Activated CD8-positive, alpha-beta memory T cell treated with anti-CD3 and anti-CD28 coated beads, Interleukin-2, amount 50 U/mL, for 24 hours (primary cell): ENCODE results near the gene ZNF280B.
"Not testable (repeated sequence)": the region's sequence is repeated elsewhere in the genome, so short reads cannot be mapped to it uniquely, and the experiment has no call there.

Source experiments
- DNase-seq: peaks from one replicate; pipeline ENCODE4 v3.0.0-alpha.2; 2020; ENCODE audit errors: extremely low read depth

ZNF280B gene

DNA sequence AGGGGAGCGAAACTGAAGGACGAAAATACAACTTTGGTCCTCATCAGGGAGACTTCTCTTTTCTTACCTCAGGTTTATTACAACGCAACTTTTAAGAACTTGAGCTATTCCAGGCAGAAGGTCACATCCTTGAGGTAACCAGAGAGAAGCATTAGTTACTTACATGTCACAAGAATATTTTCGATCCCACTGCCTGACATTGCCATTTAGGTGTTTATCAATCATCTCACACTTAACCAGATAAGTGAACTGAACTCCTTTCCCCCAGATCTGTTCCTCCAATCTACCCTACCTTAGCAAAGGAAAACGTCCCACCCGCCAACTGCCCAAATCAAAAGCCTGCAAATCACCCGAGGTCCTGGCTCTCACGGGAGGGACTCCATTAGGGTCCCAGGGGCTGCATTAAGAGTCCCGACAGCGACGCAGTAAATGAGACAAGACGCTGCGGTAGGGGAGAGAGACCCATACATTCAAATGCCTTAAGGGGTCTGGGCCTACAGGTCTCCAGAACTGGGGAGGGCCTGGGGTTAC, 734 bp downstream of the ZNF280B start:
- DNase-seq, result no peak

DNA sequence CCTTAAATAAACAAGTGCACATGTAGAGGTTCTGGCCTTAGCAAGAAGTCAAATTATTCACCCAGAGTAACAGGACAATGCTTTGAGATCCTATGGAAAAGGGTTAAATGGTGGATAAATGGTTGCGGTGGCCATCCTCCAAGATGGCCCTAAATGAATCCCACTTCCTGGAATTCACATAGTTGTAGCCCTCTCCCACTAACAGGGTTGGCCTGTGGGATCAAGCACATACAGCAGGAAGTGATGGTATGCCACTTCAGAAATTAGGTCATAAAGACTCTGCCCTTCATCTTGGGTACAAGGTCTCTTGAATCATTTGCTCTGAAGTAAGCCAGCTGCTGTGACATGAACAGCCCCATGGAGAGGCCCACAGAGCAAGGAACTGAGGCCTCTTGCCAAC, 1.8 kb downstream of the ZNF280B start:
- DNase-seq, result no peak

DNA sequence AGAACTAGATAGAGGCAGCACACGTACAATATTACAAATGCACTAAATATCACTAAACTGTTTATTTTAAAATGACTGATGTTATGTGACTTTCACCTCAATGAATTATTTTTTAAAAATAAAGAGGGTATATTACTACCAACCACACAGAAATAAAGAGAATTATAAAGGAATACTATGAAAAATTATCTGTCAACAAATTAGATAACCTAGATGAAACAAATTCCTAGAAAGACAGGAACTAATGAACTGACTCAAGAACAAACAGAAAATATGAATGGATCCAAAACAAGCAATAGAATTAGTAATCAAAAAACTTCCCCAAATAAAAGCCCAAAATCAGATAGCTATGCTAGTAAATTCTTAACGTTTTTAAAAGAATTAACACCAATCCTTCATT, 10.3 kb downstream of the ZNF280B start:
- no peak for DNase-seq

DNA sequence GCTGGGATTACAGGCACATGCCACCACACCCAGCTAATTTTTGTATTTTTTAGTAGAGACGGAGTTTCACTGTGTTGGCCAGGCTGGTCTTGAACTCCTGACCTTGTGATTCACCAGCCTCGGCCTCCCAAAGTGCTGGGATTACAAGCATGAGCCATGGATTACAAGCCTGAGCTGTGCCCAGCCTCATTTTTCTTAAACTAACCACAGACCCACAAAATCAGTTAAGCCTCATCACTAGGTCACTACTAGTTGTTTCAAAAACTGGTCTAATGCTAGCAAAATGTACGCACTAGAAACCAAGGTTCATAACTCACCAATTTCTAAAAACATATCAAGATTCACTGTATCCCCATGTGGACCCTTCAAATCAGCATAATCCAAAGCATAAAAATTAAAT, 17.0 kb downstream of the ZNF280B start:
- not testable (repeated sequence) for DNase-seq

DNA sequence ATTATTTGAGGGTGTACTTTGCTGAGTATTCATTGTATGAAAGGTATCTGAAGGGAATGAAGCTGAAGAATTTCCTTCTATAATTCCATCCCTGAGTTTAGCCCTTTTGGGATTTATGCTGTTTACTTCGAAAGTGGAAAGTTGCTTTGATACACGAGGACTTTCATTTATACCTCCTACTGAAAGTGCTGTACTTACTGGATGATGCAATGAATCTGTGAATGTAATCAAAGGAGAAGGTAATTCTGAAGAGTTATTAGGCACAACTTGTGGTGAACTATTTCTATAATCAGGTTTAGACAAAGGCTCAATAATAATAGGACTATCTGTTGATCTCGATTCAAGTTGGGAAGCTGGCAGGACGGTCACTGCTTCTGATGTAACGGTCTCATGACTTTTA, 19.8 kb downstream of the ZNF280B start:
- DNase-seq, result no peak

DNA sequence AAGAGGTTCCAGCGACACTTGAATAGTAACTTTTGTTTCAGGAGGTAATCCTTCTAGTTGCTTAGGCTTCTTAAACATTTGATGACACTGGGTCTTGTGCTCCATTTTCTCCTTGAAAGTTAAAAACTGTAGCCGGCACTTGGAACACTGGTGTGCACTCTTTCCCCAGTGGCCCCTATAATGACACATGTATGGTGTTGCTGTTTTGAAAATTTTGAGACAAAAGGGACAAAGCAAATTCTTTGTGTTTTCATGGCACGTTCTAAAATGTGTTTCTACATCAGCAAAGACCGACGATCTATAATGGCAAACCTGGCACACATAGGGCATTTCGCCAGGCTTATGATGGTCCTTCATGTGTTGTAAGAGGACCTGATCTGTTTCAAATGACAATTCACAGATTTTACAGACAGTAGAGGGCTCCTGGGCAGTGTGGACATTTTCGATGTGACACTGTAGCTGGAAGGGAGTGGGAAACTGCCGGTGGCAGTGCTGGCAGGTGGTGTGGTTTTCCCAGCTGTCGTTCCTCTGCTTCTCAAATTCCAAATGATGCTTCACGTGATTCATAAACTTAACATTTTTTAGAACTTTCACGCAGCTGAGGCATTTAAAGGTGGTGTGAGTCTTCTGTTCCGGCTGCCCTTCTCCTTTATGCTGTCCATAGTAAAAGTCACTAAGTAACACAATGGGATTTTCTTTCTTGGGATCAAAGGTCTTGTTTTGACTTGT, 20.5 kb downstream of the ZNF280B start:
- DNase-seq, result no peak

DNA sequence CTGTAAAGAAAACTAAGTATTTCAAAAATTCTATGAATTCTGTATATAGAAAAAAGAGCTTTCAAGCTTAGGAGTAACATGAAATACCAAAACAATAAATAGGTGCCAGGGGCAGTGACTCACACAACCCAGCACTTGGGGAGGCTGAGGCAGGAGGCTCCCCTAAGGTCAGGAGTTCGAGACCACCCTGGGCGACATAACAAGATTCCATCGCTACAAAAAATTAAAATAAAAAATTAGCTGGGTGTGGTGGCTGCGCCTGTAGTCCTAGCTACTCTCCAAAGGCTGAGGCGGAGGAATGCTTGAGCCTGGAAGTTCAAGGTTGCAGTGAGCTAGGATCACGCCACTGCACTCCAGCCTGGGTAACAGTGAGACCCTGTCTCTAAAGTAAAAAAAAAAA, 21.5 kb downstream of the ZNF280B start:
- DNase-seq, result no peak

DNA sequence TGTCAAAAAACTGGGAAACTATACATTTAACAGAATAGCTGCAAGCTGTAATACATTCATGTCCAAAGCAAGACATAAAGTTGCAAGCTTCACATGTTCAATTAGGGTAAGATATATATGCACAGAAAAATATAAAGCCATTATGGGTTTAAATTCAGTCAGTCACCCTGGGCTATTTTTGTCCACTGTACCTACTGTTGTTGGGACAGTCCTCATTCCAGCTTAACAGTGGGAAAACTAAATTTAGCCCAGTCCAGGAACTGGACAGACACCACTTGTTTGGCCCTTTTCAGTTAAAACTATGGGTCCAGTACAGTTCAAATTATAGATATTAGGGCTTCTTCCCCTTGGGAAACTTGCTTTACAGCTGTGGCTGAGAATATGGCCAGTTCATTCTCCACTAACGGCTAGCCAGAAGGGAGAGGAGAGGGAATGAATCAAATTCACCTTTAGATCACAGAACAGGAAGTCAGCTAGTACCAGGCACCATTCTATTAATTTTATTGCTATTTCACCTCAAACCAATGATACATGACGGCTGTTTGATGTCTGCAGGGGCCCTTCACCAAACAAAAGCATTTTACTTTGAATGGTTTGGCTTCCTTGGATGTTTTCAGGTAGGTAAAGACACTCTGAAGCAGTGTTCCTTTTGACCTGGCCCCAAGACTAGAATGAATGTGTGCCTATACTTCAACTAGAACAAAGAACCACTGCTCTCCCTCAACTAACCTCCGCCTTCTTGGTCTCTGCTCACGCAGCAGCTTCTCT, 22.2 kb downstream of the ZNF280B start:
- DNase-seq, result no peak

DNA sequence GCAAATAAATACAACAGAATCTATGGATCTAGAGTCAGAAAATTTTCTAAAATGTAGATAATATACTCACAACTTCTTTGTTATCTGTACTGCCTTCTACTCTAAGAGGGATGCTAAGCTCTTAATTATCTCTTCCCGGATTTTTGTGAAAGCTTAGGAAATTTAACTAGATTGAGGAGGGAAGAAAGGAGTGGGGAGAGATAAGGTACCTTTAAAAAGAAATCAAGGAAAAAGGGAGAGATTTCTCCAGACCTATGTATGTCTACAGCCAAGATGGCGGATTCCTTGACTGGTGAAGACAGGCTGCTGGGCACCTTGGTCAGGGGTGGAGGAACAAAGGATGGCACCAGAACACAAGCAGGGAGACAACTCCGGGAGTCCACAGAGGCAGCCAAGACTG, 23.0 kb downstream of the ZNF280B start:
- DNase-seq, result no peak

DNA sequence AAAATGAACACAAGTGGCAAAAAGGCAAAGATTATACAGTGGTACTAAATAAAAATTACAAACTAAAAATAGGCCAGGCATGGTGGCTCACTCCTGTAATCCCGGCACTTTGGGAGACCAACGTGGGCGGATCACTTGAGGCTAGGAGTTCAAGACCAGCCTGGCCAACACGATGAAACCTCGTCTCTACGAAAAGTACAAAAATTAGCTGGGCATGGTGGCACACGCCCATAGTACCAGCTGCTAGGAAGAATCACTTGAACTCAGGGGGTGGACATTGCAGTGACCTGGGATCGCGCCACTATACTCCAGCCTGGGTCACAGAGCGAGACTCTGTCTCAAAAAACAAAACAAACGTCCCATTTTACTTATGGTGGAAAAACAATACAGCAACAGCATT, 24.5 kb downstream of the ZNF280B start:
- DNase-seq, result no peak

DNA sequence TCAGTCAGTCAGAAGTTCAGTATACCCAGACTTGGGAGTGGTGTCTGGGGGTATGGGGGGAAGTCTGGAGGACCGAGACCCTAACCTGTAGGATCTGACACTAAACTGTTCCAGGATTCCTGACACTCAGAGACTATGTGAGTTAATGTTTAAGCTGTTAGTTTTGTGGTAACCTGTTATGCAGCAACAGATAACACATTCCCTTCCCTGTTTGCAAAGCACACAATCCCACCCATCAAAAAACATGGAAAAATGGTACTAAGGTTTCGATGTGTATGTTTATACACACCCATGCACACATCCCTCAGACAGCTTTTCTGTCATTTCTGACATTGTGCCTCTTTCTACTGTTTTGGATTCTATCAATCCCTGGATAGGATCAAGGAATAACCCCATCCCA, 27.6 kb downstream of the ZNF280B start:
- no peak for DNase-seq

DNA sequence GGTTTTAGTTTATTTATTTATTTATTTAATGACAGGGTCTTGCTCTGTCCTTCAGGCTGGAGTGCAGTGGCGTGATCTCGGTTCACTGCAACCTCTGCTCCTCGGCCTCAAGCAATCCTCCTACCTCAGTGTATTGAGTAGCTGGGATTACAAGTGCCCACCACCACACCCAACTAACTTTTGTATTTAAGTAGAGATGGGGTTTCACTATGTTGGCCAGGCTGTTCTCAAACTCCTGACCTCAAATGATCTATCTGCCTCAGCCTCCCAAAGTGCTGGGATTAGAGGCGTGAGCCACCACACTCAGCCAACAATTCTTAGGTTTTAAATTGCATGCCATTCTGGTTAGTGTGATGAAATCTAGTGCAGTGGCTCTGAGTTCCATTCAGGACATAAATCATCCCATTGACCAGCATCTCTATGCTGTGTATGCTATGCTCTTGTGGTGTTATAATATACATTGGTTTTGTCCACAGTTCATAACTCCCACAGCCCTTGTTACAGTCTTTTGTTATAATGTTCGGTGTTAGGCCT, 28.5 kb downstream of the ZNF280B start:
- no peak for DNase-seq

DNA sequence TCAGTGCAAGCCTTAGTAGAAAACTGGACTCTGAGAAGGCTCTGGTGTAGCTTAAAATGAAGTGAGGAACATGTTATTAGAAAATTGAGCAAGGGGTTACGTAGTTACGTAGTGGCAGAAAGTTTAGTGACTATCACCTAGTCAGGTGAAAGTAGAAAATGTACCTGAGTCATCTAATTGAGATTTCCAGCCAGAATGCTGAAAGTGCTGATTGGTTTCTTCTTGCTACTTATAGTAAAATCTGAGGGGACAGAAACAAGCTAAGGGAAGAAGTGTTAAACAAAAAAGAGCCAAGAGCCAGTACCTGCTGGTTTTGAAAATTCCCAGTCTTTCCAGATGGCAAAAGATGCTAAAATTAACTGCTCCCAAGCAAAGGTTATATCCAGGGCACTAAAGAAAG, 29.4 kb downstream of the ZNF280B start:
- no peak for DNase-seq

DNA sequence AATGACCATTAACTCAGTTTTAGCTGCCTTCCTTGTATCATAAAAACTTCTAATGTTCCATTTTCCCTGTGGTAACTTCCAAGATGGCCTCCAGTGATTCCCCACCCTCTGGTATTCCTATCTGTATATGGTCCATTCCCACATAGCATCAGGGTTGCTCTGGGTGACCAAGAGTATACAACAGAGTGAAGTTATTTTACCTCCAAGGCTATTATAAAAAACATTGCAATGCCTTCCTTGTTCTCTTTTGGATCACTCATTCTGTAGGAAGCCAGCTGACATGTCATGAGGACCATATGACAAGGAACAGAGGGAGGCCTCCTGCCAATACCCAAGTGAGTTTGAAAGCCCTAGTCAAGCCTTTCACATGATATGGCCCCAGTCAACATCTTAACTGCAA, 30.1 kb downstream of the ZNF280B start:
- DNase-seq, result no peak

DNA sequence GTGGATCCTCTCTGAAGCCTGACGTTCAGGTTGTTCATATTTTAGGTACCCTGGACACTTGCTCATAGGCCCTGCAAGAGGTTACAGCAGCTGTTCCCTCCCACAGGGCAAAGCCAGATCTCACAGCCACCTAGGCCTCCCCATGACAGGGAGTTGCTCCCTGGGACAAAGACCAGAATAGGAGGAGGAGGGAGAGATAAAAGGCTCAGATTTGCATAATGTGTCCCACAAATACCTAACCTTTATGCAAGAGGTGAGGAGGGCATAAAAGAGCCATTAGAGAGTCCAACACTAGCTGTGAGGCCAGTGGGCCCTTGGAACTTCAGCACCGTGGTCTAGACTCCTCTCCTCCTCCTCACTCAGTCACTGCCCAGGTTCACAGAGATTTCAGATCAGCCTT, 33.8 kb downstream of the ZNF280B start:
- no peak for DNase-seq

DNA sequence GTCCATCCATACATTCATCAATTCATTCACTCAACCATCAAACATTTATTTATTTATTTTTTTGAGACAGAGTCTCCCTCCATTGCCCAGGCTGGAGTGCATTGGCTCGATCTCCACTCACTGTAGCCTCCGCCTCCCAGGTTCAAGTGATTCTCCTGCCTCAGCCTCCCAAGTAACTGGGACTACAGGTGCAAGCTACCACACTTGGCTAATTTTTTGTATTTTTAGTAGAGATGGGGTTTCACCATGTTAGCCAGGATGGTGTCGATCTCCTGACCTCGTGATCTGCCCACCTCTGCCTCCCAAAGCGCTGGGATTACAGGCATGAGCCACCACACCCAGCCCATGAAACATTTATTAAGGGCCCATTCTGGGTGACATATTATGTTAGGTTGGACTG, 37.4 kb downstream of the ZNF280B start:
- not testable (repeated sequence) for DNase-seq

DNA sequence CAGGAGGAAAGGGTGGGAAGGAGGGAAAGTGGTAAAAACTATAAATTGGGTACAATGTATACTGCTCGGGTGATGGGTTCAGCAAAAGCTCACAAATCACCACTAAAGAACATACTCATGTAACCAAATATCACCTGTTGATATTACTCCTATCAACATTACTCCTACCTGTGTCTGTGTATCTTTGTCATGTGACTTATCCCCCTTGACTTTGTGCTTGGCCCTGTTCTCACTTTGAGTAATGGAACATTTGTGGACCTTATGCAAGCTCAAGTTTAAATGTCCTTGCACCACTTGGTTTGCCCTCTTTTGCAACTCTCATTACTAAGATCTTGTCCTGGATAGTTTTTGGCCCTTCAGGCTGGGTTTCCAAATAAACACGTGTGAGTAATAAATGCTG, 39.0 kb downstream of the ZNF280B start:
- no peak for DNase-seq

DNA sequence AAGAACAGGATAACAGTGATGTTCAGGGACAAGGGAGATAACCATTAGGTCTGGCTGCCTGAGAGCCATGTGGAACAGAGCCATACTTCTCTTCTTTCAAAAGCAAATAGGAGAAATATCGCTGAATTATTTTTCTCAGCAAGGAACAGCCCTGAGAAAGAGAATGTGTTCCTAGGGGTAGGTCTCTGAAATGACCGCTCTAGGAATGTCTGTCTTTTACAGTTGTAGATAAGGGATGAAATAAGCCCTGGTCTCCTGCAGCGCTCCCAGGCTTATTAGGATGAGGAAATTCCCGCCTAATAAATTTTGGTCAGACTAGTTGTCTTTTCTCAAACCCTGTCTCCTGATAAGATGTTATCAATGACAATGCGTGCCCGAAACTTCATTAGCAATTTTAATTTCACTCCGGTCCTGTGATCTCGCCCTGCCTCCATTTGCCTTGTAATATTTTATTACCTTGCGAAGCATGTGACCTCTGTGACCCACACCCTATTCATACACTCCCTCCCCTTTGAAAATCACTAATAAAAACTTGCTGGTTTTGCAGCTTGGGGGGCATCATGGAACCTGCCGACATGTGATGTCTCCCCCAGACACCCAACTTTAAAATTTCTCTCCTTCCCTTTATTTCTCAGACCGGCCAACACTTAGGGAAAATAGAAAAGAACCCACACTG, 39.6 kb downstream of the ZNF280B start:
- DNase-seq, result not testable (repeated sequence)

DNA sequence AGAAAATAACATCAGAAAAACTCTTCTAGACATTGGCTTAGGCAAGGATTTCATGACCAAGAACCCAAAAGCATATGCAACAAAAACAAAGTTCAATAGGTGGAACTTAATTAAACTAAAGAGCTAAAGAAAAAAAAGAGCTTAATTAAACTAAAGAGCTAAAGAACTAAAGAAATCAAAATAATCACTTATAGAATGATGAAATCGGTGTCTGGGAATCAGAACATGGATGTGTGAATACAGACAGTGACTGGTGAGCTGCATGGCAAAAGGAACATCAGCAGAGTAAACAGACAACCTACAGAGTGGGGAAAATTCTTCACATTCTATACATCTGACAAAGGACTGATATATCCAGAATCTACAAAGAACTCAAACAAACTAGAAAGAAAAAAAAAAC, 41.4 kb downstream of the ZNF280B start:
- DNase-seq, result no peak

DNA sequence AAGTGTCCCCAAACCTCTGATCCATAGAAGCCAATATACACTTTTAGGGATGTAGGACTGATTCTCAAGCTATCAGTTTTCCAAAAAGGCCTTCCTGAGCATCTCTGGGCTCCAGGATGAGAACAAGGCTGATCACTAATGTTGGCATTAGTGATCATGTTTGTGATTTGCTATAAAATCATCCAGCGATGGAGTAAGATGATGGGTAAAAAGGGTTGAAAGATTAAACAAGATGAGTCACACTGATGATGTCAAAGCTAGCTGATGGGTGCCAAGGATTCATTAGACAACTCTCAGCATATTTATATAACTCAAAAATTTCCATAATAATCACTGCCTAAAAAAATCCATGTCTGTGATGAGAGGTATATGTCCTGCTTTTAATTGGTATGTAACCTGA, 42.8 kb downstream of the ZNF280B start:
- DNase-seq, result no peak

DNA sequence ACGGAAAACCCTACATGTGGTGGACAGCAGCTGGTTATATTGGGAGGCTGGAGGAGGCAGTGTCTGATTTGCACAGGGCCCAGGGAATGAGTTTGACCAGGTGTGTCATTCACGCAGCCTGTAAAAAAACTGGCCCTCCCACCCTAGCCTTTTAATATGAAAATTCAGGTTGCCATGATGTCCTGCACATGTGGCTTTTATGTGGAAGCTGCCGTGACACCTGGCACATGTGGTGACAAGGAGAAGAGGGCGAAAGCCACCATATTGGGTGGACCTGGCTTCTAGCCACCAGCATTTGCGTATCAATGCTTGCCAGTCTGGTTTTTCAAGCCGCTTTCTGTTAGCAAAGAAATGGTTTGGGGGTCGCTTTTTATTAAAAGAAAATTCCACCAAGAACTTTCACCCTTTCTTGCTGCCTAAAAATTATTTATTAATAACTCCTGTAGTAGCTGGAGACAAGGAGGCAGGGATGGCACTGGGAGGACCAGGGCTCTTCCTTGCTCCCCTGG, 43.4 kb downstream of the ZNF280B start:
- DNase-seq, result no peak

DNA sequence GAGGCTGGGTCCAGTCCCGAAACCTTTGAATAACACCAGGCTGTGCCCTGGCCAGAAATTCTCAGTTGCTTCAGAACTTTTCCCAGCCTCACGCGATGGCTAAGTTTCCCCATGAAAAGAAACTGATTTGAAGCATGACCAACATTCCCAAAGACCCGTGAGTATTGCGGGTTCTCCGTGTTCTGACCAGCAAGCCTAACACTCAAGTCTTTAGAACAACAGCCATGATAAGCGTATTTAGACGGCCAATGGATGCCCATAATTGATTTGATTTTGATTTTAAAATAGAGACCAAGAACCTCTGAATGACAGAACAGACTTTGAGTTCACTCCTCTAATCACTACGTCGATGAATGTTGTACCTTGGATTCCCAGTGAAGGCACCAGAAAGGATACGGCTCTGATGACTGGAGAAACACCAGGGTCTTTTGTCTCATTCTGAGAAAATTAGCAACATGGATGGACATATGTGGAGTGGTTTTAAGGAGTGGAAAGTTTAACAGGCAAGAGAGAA, 43.9 kb downstream of the ZNF280B start:
- no peak for DNase-seq
